OCI-LY7 (cell line): Measurements from ENCODE around the gene NAALADL2. TPM values are rescaled to one million over a fixed set of nuclear protein-coding genes. Genes with fewer than 3 reads are reported as not detected.
A peak's percentile ranks its signal among the peaks of the same experiment; 100 is the strongest.

Experiments used
- BruUV-seq: library from RNA; stranded (reverse); fragments of 400-500 nt; replicated peaks from 2 replicates; lab custom pipeline; 2021; lab: Mats Ljungman, UMichigan
- CTCF ChIA-PET: fragments of 300-600 bp; sonication (Branson Sonifier 250); formaldehyde crosslinking; loops from one replicate; lab custom pipeline; 2022; ENCODE audit warnings: antibody characterized with exemption; ENCODE audit not compliant: unreplicated experiment; lab: Charles Lee
- POLR2A ChIA-PET: fragments of 300-600 bp; sonication (Branson Sonifier 250); formaldehyde crosslinking; loops from one replicate; lab custom pipeline; 2022; ENCODE audit warnings: antibody characterized with exemption; lab: Charles Lee
- DNase-seq: peaks from one replicate; pipeline ENCODE4 v3.0.0-alpha.2; 2015; ENCODE audit warnings: low spot score
- H2AFZ ChIP-seq: fragments of 200-600 bp; sonication (generic), shearing (Covaris generic); 2 replicates; pipeline ENCODE4 v1.6.1; 2014; ENCODE audit warnings: mild to moderate bottlenecking, antibody characterized with exemption, low read length, moderate library complexity
- H3K27ac ChIP-seq: fragments of 200-600 bp; sonication (generic); 2 replicates; pipeline ENCODE4 v1.5.1; 2014; ENCODE audit warnings: mixed run types, low read depth, mild to moderate bottlenecking, moderate library complexity, low read length, inconsistent platforms; ENCODE audit not compliant: poor library complexity, severe bottlenecking
- H3K36me3 ChIP-seq: fragments of 200-600 bp; sonication (generic); 2 replicates; pipeline ENCODE4 v1.6.1; 2014; ENCODE audit warnings: mild to moderate bottlenecking, antibody characterized with exemption, low read length, moderate library complexity, mixed read lengths; ENCODE audit not compliant: insufficient read depth
- H3K4me1 ChIP-seq: fragments of 200-600 bp; sonication (generic); 2 replicates; pipeline ENCODE4 v1.5.1; 2014; ENCODE audit warnings: mild to moderate bottlenecking, low read length; ENCODE audit not compliant: insufficient read depth, poor library complexity, severe bottlenecking
- H3K4me2 ChIP-seq: fragments of 200-600 bp; sonication (generic); 2 replicates; pipeline ENCODE4 v1.6.1; 2014; ENCODE audit warnings: mild to moderate bottlenecking, low read length
- H3K4me3 ChIP-seq: fragments of 200-600 bp; sonication (generic); 2 replicates; pipeline ENCODE4 v1.5.1; 2014; ENCODE audit warnings: mild to moderate bottlenecking, low read depth, low read length; ENCODE audit not compliant: poor library complexity, severe bottlenecking
- H3K79me2 ChIP-seq: fragments of 200-600 bp; sonication (generic); 2 replicates; pipeline ENCODE4 v1.6.1; 2016; ENCODE audit warnings: low read depth, mild to moderate bottlenecking, low read length, moderate library complexity, mixed read lengths; ENCODE audit not compliant: insufficient read depth
- H3K9me2 ChIP-seq: fragments of 200-600 bp; sonication (generic); 2 replicates; pipeline ENCODE4 v1.6.1; 2016; ENCODE audit warnings: mild to moderate bottlenecking, low read length, mixed read lengths; ENCODE audit not compliant: insufficient read depth
- H3K9me3 ChIP-seq: fragments of 200-600 bp; sonication (generic); 2 replicates; pipeline ENCODE4 v1.6.1; 2014; ENCODE audit warnings: mild to moderate bottlenecking, mixed run types, low read length, mixed read lengths
- H4K20me1 ChIP-seq: fragments of 200-600 bp; sonication (generic); 2 replicates; pipeline ENCODE4 v1.6.1; 2014; ENCODE audit warnings: mild to moderate bottlenecking, antibody characterized with exemption, low read length, moderate library complexity, mixed read lengths; ENCODE audit not compliant: insufficient read depth
- EZH2phosphoT487 ChIP-seq: fragments of 200-600 bp; sonication (generic); IDR thresholded peaks from 2 replicates; pipeline ENCODE4 v1.6.1; 2018; ENCODE audit warnings: low read depth, borderline replicate concordance, mild to moderate bottlenecking, mixed run types, antibody characterized with exemption, low read length, moderate library complexity, mixed read lengths
- intact Hi-C: fragments of 100-400 bp; cut with micrococcal nuclease; formaldehyde crosslinking; loops from one replicate; pipeline ENCODE4 v1.10.0; 2022; ENCODE audit not compliant: unreplicated experiment
- total RNA-seq, 2 experiments: library from RNA; depleted of rRNA in 1 of 2; stranded (reverse); fragments of >200 nt in 1 of 2; shearing (Covaris generic) in 1 of 2; gene quantifications; 2 replicates each; pipeline ENCODE4 v1.2.3, GENCODE V29; 2014 to 2022
- TF ChIP-seq, protein P1 (sequence below): fragments of 200-600 bp; sonication (generic); conservative IDR thresholded peaks from 2 replicates; pipeline ENCODE4 v1.5.1; 2014; ENCODE audit warnings: mild to moderate bottlenecking, antibody characterized with exemption, low read length, moderate library complexity, mixed read lengths

The NAALADL2 gene
- total RNA-seq, 2 experiments from 2014 or later: 0.25 to 0.70 TPM

DNA sequence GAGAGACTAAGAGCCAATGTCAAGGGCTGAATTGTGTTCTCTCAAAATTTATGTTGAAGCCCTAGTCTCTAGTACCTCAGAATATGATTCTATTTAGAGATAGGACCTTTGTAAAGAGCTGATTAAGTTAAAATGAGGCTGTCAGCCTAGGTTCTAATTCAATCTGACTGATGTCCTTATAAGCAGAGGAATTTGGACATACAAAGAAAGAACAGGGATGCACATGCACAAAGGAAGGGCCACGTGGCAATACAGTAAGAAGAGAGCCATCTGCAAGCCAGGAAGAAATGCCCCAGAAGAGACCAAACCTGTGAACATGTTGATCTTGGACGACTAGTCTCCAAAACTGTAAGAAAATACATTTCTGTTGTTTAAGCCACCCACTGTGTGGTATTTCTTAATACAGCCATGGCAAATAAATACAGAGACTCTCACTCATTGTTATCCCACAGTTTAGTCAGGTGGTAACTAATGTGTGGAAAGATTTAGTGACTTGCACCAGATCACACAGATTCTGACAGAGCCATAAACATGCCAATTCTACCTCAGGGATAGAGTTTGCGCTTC, 652.2 kb downstream of the NAALADL2 start:
- BruUV-seq: no TSS peak
- CTCF ChIA-PET: no interaction called here

DNA sequence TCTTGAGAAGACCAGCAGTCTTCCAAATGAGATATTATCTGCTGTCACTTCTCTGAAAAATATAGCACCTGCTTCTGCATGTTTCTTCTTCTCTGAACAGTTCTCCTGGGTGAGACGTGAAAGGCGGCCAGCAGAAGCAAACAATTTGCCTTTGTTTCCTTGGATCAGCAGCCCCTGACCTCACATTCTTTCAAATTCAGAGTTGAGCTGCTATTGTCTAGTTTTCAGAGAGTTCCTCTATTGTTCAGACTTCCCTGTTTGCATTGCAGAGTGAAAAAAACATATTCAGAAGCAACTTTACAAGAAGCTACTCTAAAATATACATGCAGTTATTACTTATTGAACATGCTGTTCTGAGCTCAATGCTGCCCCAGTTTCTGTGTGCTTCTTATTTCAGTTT, 653.6 kb downstream of the NAALADL2 start:
- H3K4me3 ChIP-seq: no peak overlapping the region
- H4K20me1 ChIP-seq: no peaks in the 10 kb centered on the region
- no peak overlapping the region for H3K4me2 ChIP-seq
- H3K9me2 ChIP-seq: no peaks in the 10 kb centered on the region
- H3K36me3 ChIP-seq: no peaks in the 10 kb centered on the region
- BruUV-seq: no TSS peak
- no peaks in the 10 kb centered on the region for H3K9me3 ChIP-seq
- TF ChIP-seq, protein P1, sequence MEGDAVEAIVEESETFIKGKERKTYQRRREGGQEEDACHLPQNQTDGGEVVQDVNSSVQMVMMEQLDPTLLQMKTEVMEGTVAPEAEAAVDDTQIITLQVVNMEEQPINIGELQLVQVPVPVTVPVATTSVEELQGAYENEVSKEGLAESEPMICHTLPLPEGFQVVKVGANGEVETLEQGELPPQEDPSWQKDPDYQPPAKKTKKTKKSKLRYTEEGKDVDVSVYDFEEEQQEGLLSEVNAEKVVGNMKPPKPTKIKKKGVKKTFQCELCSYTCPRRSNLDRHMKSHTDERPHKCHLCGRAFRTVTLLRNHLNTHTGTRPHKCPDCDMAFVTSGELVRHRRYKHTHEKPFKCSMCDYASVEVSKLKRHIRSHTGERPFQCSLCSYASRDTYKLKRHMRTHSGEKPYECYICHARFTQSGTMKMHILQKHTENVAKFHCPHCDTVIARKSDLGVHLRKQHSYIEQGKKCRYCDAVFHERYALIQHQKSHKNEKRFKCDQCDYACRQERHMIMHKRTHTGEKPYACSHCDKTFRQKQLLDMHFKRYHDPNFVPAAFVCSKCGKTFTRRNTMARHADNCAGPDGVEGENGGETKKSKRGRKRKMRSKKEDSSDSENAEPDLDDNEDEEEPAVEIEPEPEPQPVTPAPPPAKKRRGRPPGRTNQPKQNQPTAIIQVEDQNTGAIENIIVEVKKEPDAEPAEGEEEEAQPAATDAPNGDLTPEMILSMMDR: no peak
- no peak for TF ChIP-seq EZH2phosphoT487
- H3K79me2 ChIP-seq: no peaks in the 10 kb centered on the region
- intact Hi-C loops: no loop called here
- ChIA-PET CTCF (no interaction called here), POLR2A (interaction anchor here (0.6 kb wide), 1 partner anchor 671 kb away, joined by 3 read pairs; no protein-coding TSS in a partner anchor)
- DNase-seq: no peak
- H3K27ac ChIP-seq: no peak overlapping the region
- H3K4me1 ChIP-seq: no peaks in the 10 kb centered on the region
- no peak overlapping the region for H2AFZ ChIP-seq

More for the DNA sequence above, 652.2 kb downstream of the NAALADL2 start:
- Histone ChIP-seq H2AFZ (no peak overlapping the region), H3K27ac (no peak overlapping the region), H3K4me2 (no peak overlapping the region), H3K4me3 (no peak overlapping the region), H4K20me1 (no peaks in the 10 kb centered on the region), H3K9me2 (no peaks in the 10 kb centered on the region), H3K36me3 (no peaks in the 10 kb centered on the region), H3K9me3 (no peaks in the 10 kb centered on the region), H3K4me1 (no peaks in the 10 kb centered on the region), H3K79me2 (no peaks in the 10 kb centered on the region)
- TF ChIP-seq EZH2phosphoT487: no peak
- TF ChIP-seq, protein P1: no peak
- intact Hi-C loops: no loop called here
- no peak for DNase-seq
- POLR2A ChIA-PET: interaction anchor here (0.6 kb wide), 1 partner anchor 1438 kb away, joined by 3 read pairs; no protein-coding TSS in a partner anchor

DNA sequence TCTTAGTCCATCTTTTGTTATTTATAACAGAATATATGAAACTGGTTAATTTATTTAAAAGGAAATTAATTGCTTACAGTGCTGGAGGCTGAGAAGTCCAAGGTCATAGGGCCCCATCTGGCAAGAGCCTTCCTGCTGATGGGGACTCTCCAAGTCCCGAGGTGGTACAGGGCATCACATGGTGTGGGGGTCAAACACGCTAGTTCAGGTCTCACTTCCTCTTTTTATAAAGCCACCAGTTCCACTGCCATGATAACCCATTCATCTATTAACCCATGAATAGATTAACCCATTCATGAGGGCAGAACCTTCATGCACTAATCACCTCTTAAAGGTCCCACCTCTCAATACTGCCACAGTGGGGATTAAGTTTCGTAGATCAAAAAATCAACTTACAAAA, 659.3 kb downstream of the NAALADL2 start:
- TF ChIP-seq EZH2phosphoT487: no peak
- TF ChIP-seq, protein P1: no peak
- no peak overlapping the region for H3K27ac ChIP-seq
- POLR2A ChIA-PET: no interaction called here
- no peaks in the 10 kb centered on the region for H3K79me2 ChIP-seq
- H3K4me3 ChIP-seq: no peak overlapping the region
- intact Hi-C loops: no loop called here
- no peaks in the 10 kb centered on the region for H3K9me3 ChIP-seq
- no TSS peak for BruUV-seq
- H3K4me2 ChIP-seq: no peak overlapping the region
- H3K36me3 ChIP-seq: no peaks in the 10 kb centered on the region
- H3K9me2 ChIP-seq: no peaks in the 10 kb centered on the region
- H2AFZ ChIP-seq: no peak overlapping the region
- CTCF ChIA-PET: no interaction called here
- H3K4me1 ChIP-seq: no peaks in the 10 kb centered on the region
- H4K20me1 ChIP-seq: no peaks in the 10 kb centered on the region
- peak; percentile 3 for DNase-seq
